H9 (cell line): Measurements from ENCODE around the gene TMEM272. TPM values are rescaled to one million over a fixed set of nuclear protein-coding genes. Genes with fewer than 3 reads are reported as not detected.

Experiments
- DNase-seq: peaks from one replicate; pipeline ENCODE4 v3.0.0-alpha.2; 2017
- H2AFZ ChIP-seq: one replicate; pipeline ENCODE4 v1.6.1; 2013; ENCODE audit warnings: mild to moderate bottlenecking, low read length, control low read depth, moderate library complexity
- H2AK5ac ChIP-seq: 2 replicates; pipeline ENCODE4 v1.6.1; 2013; ENCODE audit warnings: low read length, control low read depth, mixed read lengths; ENCODE audit not compliant: insufficient read length
- H2BK120ac ChIP-seq: one replicate; pipeline ENCODE4 v1.6.1; 2013; ENCODE audit warnings: low read depth, mild to moderate bottlenecking, low read length, control low read depth, inconsistent platforms; ENCODE audit not compliant: poor library complexity, severe bottlenecking
- H2BK12ac ChIP-seq: 2 replicates; pipeline ENCODE4 v1.6.1; 2013; ENCODE audit warnings: low read length, control low read depth, mixed read lengths, low read depth; ENCODE audit not compliant: insufficient read length
- H2BK15ac ChIP-seq: 2 replicates; pipeline ENCODE4 v1.6.1; 2013; ENCODE audit warnings: low read depth, low read length, control low read depth
- H2BK20ac ChIP-seq: one replicate; pipeline ENCODE4 v1.6.1; 2013; ENCODE audit warnings: low read depth, mild to moderate bottlenecking, low read length, control low read depth, inconsistent platforms; ENCODE audit not compliant: poor library complexity, severe bottlenecking
- H2BK5ac ChIP-seq: 2 replicates; pipeline ENCODE4 v1.6.1; 2013; ENCODE audit warnings: low read length, control low read depth, mixed read lengths; ENCODE audit not compliant: insufficient read length
- H3K14ac ChIP-seq: 2 replicates; pipeline ENCODE4 v1.6.1; 2013; ENCODE audit warnings: low read length, control low read depth; ENCODE audit not compliant: insufficient read depth
- H3K18ac ChIP-seq: 2 replicates; pipeline ENCODE4 v1.6.1; 2013; ENCODE audit warnings: low read depth, mild to moderate bottlenecking, mixed read lengths, low read length, control low read depth; ENCODE audit not compliant: insufficient read length
- H3K23ac ChIP-seq: 2 replicates; pipeline ENCODE4 v1.6.1; 2013; ENCODE audit warnings: low read length, control low read depth, mixed read lengths, low read depth; ENCODE audit not compliant: insufficient read length
- H3K23me2 ChIP-seq: 2 replicates; pipeline ENCODE4 v1.6.1; 2013; ENCODE audit warnings: low read depth, mild to moderate bottlenecking, mixed read lengths, low read length, control low read depth; ENCODE audit not compliant: insufficient read length, poor library complexity, severe bottlenecking
- H3K27ac ChIP-seq: 2 replicates; pipeline ENCODE4 v1.5.1; 2013; ENCODE audit warnings: low read length, control low read depth, mixed read lengths, low read depth; ENCODE audit not compliant: insufficient read length
- H3K27me3 ChIP-seq: 2 replicates; pipeline ENCODE4 v1.6.1; 2013; ENCODE audit warnings: low read length, control low read depth, inconsistent platforms; ENCODE audit not compliant: insufficient read depth
- H3K4ac ChIP-seq: 2 replicates; pipeline ENCODE4 v1.6.1; 2013; ENCODE audit warnings: low read depth, mild to moderate bottlenecking, control low read depth, inconsistent platforms, low read length, moderate library complexity
- H3K4me1 ChIP-seq: 2 replicates; pipeline ENCODE4 v1.6.1; 2013; ENCODE audit warnings: low read length, control low read depth, inconsistent platforms; ENCODE audit not compliant: insufficient read depth
- H3K4me2 ChIP-seq: 2 replicates; pipeline ENCODE4 v1.6.1; 2013; ENCODE audit warnings: low read length, control low read depth, mixed read lengths; ENCODE audit not compliant: insufficient read length, insufficient read depth
- H3K56ac ChIP-seq: 2 replicates; pipeline ENCODE4 v1.6.1; 2013; ENCODE audit warnings: low read depth, mild to moderate bottlenecking, mixed read lengths, low read length, control low read depth; ENCODE audit not compliant: insufficient read length
- H3K79me1 ChIP-seq: 2 replicates; pipeline ENCODE4 v1.6.1; 2013; ENCODE audit warnings: low read depth, mild to moderate bottlenecking, moderate library complexity, low read length, control low read depth, inconsistent platforms; ENCODE audit not compliant: insufficient read depth, poor library complexity, severe bottlenecking
- H3K79me2 ChIP-seq: 2 replicates; pipeline ENCODE4 v1.6.1; 2013; ENCODE audit warnings: low read length, control low read depth, inconsistent platforms; ENCODE audit not compliant: insufficient read depth
- H3K9ac ChIP-seq: 2 replicates; pipeline ENCODE4 v1.6.1; 2013; ENCODE audit warnings: low read length, control low read depth, mixed read lengths; ENCODE audit not compliant: insufficient read length; ENCODE audit errors: extremely low read depth
- H3K9me3 ChIP-seq: one replicate; pipeline ENCODE4 v1.6.1; 2013; ENCODE audit warnings: low read depth, low read length, inconsistent platforms; ENCODE audit not compliant: control insufficient read depth
- H3T11ph ChIP-seq: one replicate; pipeline ENCODE4 v1.6.1; 2013; ENCODE audit warnings: mild to moderate bottlenecking, low read length, control low read depth, inconsistent platforms
- H4K20me1 ChIP-seq: one replicate; pipeline ENCODE4 v1.6.1; 2013; ENCODE audit not compliant: control insufficient read depth, insufficient read length, insufficient read depth
- H4K5ac ChIP-seq: 2 replicates; pipeline ENCODE4 v1.6.1; 2013; ENCODE audit warnings: low read depth, mild to moderate bottlenecking, mixed read lengths, low read length, control low read depth; ENCODE audit not compliant: insufficient read length
- H4K8ac ChIP-seq: replicated peaks from 2 replicates; pipeline ENCODE4 v1.6.1; 2013; ENCODE audit warnings: low read length, control low read depth, mixed read lengths, low read depth; ENCODE audit not compliant: insufficient read length
- H4K91ac ChIP-seq: 2 replicates; pipeline ENCODE4 v1.6.1; 2013; ENCODE audit warnings: low read depth, mild to moderate bottlenecking, moderate library complexity, mixed read lengths, low read length, control low read depth; ENCODE audit not compliant: insufficient read length
- H3K27ac Mint-ChIP-seq, 3 experiments: 2 replicates in 2 of 3; 3 replicates in 1 of 3; pipeline ENCODE4 v1.8.0; 2020 to 2021; ENCODE audit warnings: mixed read lengths in 3 of 3, mild to moderate bottlenecking in 1 of 3, moderate library complexity in 1 of 3
- H3K27me3 Mint-ChIP-seq: 2 replicates; pipeline ENCODE4 v1.8.0; 2021; ENCODE audit warnings: low read depth, mild to moderate bottlenecking, moderate library complexity, mixed read lengths
- H3K36me3 Mint-ChIP-seq, 3 experiments: 2 replicates in 2 of 3; 3 replicates in 1 of 3; pipeline ENCODE4 v1.8.0; 2020 to 2021; ENCODE audit warnings: low read depth in 3 of 3, mixed read lengths in 3 of 3; ENCODE audit not compliant: insufficient read depth in 1 of 3
- H3K4me1 Mint-ChIP-seq, 2 experiments: 2 replicates each; pipeline ENCODE4 v1.8.0; 2020; ENCODE audit warnings: mixed read lengths in 2 of 2
- H3K4me3 Mint-ChIP-seq, 2 experiments: 2 replicates in 1 of 2; 3 replicates in 1 of 2; pipeline ENCODE4 v1.8.0; 2020 to 2021; ENCODE audit warnings: mild to moderate bottlenecking in 2 of 2, mixed read lengths in 2 of 2, moderate library complexity in 1 of 2
- H3K9me3 Mint-ChIP-seq, 2 experiments: 2 replicates in 1 of 2; 3 replicates in 1 of 2; pipeline ENCODE4 v1.8.0; 2020; ENCODE audit warnings: mild to moderate bottlenecking in 2 of 2, mixed read lengths in 2 of 2, moderate library complexity in 1 of 2
- CTCF ChIP-seq: fragments of 200-600 bp; sonication (generic); conservative IDR thresholded peaks from 3 replicates; pipeline ENCODE4 v1.8.0; 2021; ENCODE audit warnings: antibody characterized with exemption, mild to moderate bottlenecking
- WGBS: extraction: QIAGEN DNeasy Blood & Tissue Kit; methylation state at CpG from one replicate; pipeline ENCODE4 v1.1.7; 2013; ENCODE audit warnings: missing lambda C conversion rate, low lambda C conversion rate, mixed read lengths; ENCODE audit not compliant: insufficient read length; ENCODE audit errors: extremely low coverage; 5-methylcytosine and 5-hydroxymethylcytosine counted together
- total RNA-seq: library from RNA; stranded (reverse); gene quantifications from 2 replicates; pipeline ENCODE4 v1.2.1, GENCODE V29; 2021

Gene TMEM272
- total RNA-seq, 1 experiment from 2014 or later: not detected

DNA sequence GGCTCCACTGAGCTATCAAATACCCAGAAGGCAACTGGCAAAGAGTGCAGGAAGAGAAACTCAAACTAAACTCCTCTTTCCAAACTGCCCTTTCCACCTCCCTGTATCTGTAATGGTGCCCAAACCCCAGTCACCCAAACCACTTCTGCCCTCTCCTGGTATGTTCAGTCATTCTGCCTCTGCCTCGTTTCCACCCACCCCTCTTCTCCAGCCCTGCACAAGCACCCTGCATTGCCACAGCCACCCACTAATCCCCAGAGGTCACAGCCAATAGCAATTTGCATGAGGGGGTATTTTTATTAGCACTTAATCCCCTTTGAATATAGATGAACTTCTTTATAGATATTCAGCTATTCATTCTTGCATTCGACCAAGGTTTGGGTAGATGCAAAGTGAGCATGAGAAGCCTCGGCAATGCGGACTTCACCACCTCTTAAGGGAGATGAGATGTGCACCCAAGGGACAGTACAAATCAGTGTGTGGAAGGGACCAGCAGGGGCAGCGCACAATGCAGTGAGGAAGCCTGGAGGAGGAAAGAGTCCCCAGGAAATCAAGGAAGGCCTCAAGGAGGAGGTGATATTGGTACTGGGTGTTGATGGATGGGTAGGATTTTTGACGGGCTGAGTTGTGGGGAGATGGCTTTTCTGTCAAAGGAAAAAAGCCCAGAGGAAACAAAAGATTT, 12.4 kb downstream of the TMEM272 start:
- no peak overlapping the region for H3K4ac ChIP-seq
- H4K5ac ChIP-seq: no peak overlapping the region
- no peaks in the 10 kb centered on the region for H3K79me1 ChIP-seq
- no peak overlapping the region for H2BK5ac ChIP-seq
- no CpG with 5 or more reads among the region's 6 CpGs for WGBS
- TF ChIP-seq CTCF: peak; percentile 53
- Mint-ChIP-seq H3K9me3 (no peaks in the 10 kb centered on the region), H3K36me3 (no peaks in the 10 kb centered on the region), H3K4me3 (no peak overlapping the region), H3K27ac (no peak overlapping the region), H3K27me3 (no peaks in the 10 kb centered on the region; the same call in none of the 2 replicates), H3K4me1 (peaks cover 9 to 12% of the 10 kb centered on the region in 2 experiments)
- H3K23me2 ChIP-seq: no peaks in the 10 kb centered on the region
- no peaks in the 10 kb centered on the region for H3K9me3 ChIP-seq
- no peak overlapping the region for H2BK12ac ChIP-seq
- H2AFZ ChIP-seq: no peak overlapping the region
- no peaks in the 10 kb centered on the region for H3K27me3 ChIP-seq
- H4K91ac ChIP-seq: no peak overlapping the region
- H3K14ac ChIP-seq: no peak overlapping the region
- peak; percentile 46 for DNase-seq
- H2BK15ac ChIP-seq: no peak overlapping the region
- H3K4me1 ChIP-seq: no peaks in the 10 kb centered on the region
- H4K8ac ChIP-seq: no peak overlapping the region
- H3K9ac ChIP-seq: no peak overlapping the region
- H2AK5ac ChIP-seq: no peak overlapping the region
- H3K27ac ChIP-seq: no peak overlapping the region
- H2BK120ac ChIP-seq: no peak overlapping the region
- H2BK20ac ChIP-seq: no peak overlapping the region
- no peaks in the 10 kb centered on the region for H3K79me2 ChIP-seq
- no peak overlapping the region for H3K18ac ChIP-seq
- no peaks in the 10 kb centered on the region for H4K20me1 ChIP-seq
- no peak overlapping the region for H3K4me2 ChIP-seq
- H3T11ph ChIP-seq: no peak overlapping the region
- no peak overlapping the region for H3K23ac ChIP-seq
- H3K56ac ChIP-seq: no peak overlapping the region
